OCI-LY3 (cell line): ENCODE data around the gene JAZF1.

Source experiments
- H2AFZ ChIP-seq: fragments of 200-600, 300-600 bp; shearing (Covaris generic); 2 replicates; pipeline ENCODE4 v1.6.0; 2014; ENCODE audit warnings: antibody characterized with exemption, low read depth, low read length
- H3K27ac ChIP-seq: fragments of 200-600, 300-600 bp; sonication (generic); 2 replicates; pipeline ENCODE4 v1.5.1; 2014; ENCODE audit warnings: mild to moderate bottlenecking, low read length, moderate library complexity, mixed read lengths
- H3K27me3 ChIP-seq: fragments of 200-600, 300-600 bp; sonication (generic); 2 replicates; pipeline ENCODE4 v1.6.1; 2014; ENCODE audit warnings: low read depth, low read length, mixed read lengths
- H3K36me3 ChIP-seq: fragments of 200-600, 300-600 bp; sonication (generic); replicated peaks from 2 replicates; pipeline ENCODE3; 2014; ENCODE audit warnings: low read depth, low read length, mixed read lengths
- H3K4me1 ChIP-seq: fragments of 300-600, 200-600 bp; sonication (generic); 2 replicates; pipeline ENCODE4 v1.6.1; 2014; ENCODE audit warnings: low read length, mixed read lengths
- H3K4me2 ChIP-seq: fragments of 200-600, 300-600 bp; sonication (generic); 2 replicates; pipeline ENCODE4 v1.6.1; 2014; ENCODE audit warnings: low read length, mixed read lengths
- H3K4me3 ChIP-seq: fragments of 300-600, 200-600 bp; sonication (generic); 2 replicates; pipeline ENCODE4 v1.5.1; 2014; ENCODE audit warnings: antibody characterized with exemption, mild to moderate bottlenecking, low read length, moderate library complexity
- H3K79me2 ChIP-seq: fragments of 300-600, 200-600 bp; shearing (Covaris generic); 2 replicates; pipeline ENCODE4 v1.6.1; 2014; ENCODE audit warnings: mild to moderate bottlenecking, low read length, mixed read lengths
- H3K9ac ChIP-seq: fragments of 300-600, 200-600 bp; shearing (Covaris generic); 2 replicates; pipeline ENCODE4 v1.6.0; 2014; ENCODE audit warnings: mild to moderate bottlenecking, low read length, moderate library complexity
- H3K9me3 ChIP-seq: fragments of 200-600, 300-600 bp; shearing (Covaris generic); 2 replicates; pipeline ENCODE4 v1.6.1; 2014; ENCODE audit warnings: low read length, mixed read lengths; ENCODE audit not compliant: insufficient read depth
- H4K20me1 ChIP-seq: fragments of 200-600, 300-600 bp; sonication (generic); 2 replicates; pipeline ENCODE4 v1.6.1; 2016; ENCODE audit warnings: low read length, mixed read lengths; ENCODE audit not compliant: insufficient read depth
- CTCF ChIP-seq: fragments of 200-600, 300-600 bp; sonication (generic); IDR thresholded peaks from 2 replicates; pipeline ENCODE4 v1.5.1; 2014; ENCODE audit warnings: antibody characterized with exemption, low read length, low read depth
- EZH2phosphoT487 ChIP-seq: fragments of 200-600 bp; shearing (Covaris generic); IDR thresholded peaks from 2 replicates; pipeline ENCODE4 v1.6.1; 2018; ENCODE audit warnings: antibody characterized with exemption, mixed run types, low read depth

Gene JAZF1

GRCh38 chr7:27839099-27839498 lies 341.5 kb downstream of the JAZF1 start:
- no peak overlapping the region for H3K4me2 ChIP-seq
- no peaks in the 10 kb centered on the region for H3K79me2 ChIP-seq
- no peak overlapping the region for H3K4me3 ChIP-seq
- H2AFZ ChIP-seq = no peak overlapping the region
- no peaks in the 10 kb centered on the region for H3K27me3 ChIP-seq
- peaks cover 6% of the 10 kb centered on the region; the same call in 1 of the 2 replicates for H4K20me1 ChIP-seq
- no peaks in the 10 kb centered on the region for H3K36me3 ChIP-seq
- H3K4me1 ChIP-seq = peaks cover 11% of the 10 kb centered on the region
- H3K9ac ChIP-seq = no peak overlapping the region
- no peak for TF ChIP-seq EZH2phosphoT487
- TF ChIP-seq CTCF = no peak
- no peak overlapping the region for H3K27ac ChIP-seq
- no peaks in the 10 kb centered on the region for H3K9me3 ChIP-seq

- no peak overlapping the region for H3K27ac ChIP-seq
- H3K9me3 ChIP-seq = no peaks in the 10 kb centered on the region
- H3K27me3 ChIP-seq = no peaks in the 10 kb centered on the region
- H2AFZ ChIP-seq = no peak overlapping the region
- no peaks in the 10 kb centered on the region for H3K79me2 ChIP-seq
- peaks cover 11% of the 10 kb centered on the region for H3K4me1 ChIP-seq
- H3K9ac ChIP-seq = no peak overlapping the region
- no peak overlapping the region for H3K4me2 ChIP-seq
- H3K36me3 ChIP-seq = no peaks in the 10 kb centered on the region
- H4K20me1 ChIP-seq = peaks cover 6% of the 10 kb centered on the region; the same call in 1 of the 2 replicates
- H3K4me3 ChIP-seq = no peak overlapping the region
- TF ChIP-seq CTCF = no peak
- TF ChIP-seq EZH2phosphoT487 = no peak
Measured at GRCh38 chr7:27836536-27836935, 344.1 kb downstream of the JAZF1 start.

- no peaks in the 10 kb centered on the region for H3K9me3 ChIP-seq
- no peaks in the 10 kb centered on the region for H3K36me3 ChIP-seq
- peaks cover 8% of the 10 kb centered on the region for H3K4me1 ChIP-seq
- H4K20me1 ChIP-seq = no peaks in the 10 kb centered on the region
- no peaks in the 10 kb centered on the region for H3K79me2 ChIP-seq
- no peak for TF ChIP-seq EZH2phosphoT487
- TF ChIP-seq CTCF = no peak
- H3K4me2 ChIP-seq = no peak overlapping the region
- H3K27ac ChIP-seq = no peak overlapping the region
- no peaks in the 10 kb centered on the region for H3K27me3 ChIP-seq
- no peak overlapping the region for H3K9ac ChIP-seq
- H3K4me3 ChIP-seq = no peak overlapping the region
- H2AFZ ChIP-seq = no peak overlapping the region
Measured at GRCh38 chr7:27835376-27835775, 345.2 kb downstream of the JAZF1 start.

DNA sequence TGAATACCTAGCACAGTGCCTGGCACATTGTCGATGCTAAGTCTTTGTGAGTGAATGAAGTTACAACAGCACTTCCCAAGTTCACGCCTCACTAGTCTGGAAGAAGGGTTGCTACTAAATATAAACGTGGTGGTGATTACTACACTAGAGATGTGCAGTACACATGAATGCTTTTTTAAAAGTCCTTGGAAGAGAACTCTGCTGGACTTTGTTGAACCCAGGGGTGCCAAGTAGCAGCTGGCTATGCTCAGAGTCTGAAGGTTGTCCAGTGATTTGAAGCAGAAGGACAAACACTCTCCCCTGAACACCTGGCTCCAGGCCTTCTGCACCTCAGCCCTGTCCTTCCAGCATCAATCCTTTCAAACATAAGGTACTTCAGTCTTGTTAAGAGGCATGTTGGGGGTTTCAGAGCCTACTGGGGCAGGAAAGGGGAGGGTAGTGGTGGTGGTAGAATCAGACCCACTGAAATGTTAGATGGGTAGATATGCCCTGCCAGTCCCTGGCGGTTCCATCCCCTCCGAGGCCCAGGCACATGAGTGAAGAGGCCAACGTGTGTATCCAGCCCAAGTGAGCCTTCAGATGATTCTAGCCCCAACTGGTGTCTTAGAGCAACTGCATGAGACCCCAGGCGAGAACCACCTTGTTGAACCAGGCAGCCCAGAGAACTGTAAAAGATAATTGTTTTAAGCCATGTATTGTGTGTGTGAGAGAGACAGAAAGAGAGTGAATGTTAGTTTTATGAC lies 346.2 kb downstream of the JAZF1 start:
- Histone ChIP-seq H3K9ac (no peak overlapping the region), H3K4me1 (no peaks in the 10 kb centered on the region), H3K79me2 (no peaks in the 10 kb centered on the region), H4K20me1 (no peaks in the 10 kb centered on the region), H3K36me3 (no peaks in the 10 kb centered on the region), H3K27ac (no peak overlapping the region), H3K27me3 (no peaks in the 10 kb centered on the region), H3K4me2 (no peak overlapping the region), H2AFZ (no peak overlapping the region), H3K4me3 (no peak overlapping the region), H3K9me3 (no peaks in the 10 kb centered on the region)
- TF ChIP-seq EZH2phosphoT487 (no peak), CTCF (no peak)
